BE2C (cell line): ENCODE measurements around the gene COL4A2.

Experiments used
- DNase-seq: peaks from one replicate; pipeline ENCODE4 v3.0.0-alpha.2; 2020
- H3K27me3 ChIP-seq: fragments of 250-450 bp; sonication (Bioruptor Pico); 2 replicates; pipeline ENCODE4 v1.5.1; 2020; ENCODE audit warnings: mild to moderate bottlenecking
- H3K36me3 ChIP-seq: fragments of 250-450 bp; sonication (Bioruptor Pico); 2 replicates; pipeline ENCODE4 v1.5.1; 2020; ENCODE audit warnings: mild to moderate bottlenecking
- H3K4me1 ChIP-seq: fragments of 250-450 bp; sonication (Bioruptor Pico); 2 replicates; pipeline ENCODE4 v1.5.1; 2020
- H3K4me3 ChIP-seq: 2 replicates; pipeline ENCODE4 v1.5.1; 2011; ENCODE audit warnings: low read depth, low read length
- H3K9me3 ChIP-seq: fragments of 250-450 bp; sonication (Bioruptor Pico); 2 replicates; pipeline ENCODE4 v1.5.1; 2020
- CTCF ChIP-seq: IDR thresholded peaks from 2 replicates; pipeline ENCODE4 v1.5.1; 2012; ENCODE audit warnings: mild to moderate bottlenecking, low read depth, low read length

COL4A2 gene

GRCh38 chr13:110339975-110340550 is 33.0 kb downstream of the COL4A2 start:
- Histone ChIP-seq H3K4me3 (no peak overlapping the region), H3K4me1 (no peaks in the 10 kb centered on the region), H3K9me3 (no peaks in the 10 kb centered on the region), H3K27me3 (peaks cover 28% of the 10 kb centered on the region), H3K36me3 (no peaks in the 10 kb centered on the region)
- no peak for TF ChIP-seq CTCF
- no peak for DNase-seq

- H3K27me3 ChIP-seq: peaks cover 28% of the 10 kb centered on the region
- H3K36me3 ChIP-seq: no peaks in the 10 kb centered on the region
- TF ChIP-seq CTCF: no peak
- H3K4me1 ChIP-seq: no peaks in the 10 kb centered on the region
- no peak for DNase-seq
- no peaks in the 10 kb centered on the region for H3K9me3 ChIP-seq
- H3K4me3 ChIP-seq: no peak overlapping the region
These were observed 33.8 kb downstream of the COL4A2 start for GRCh38 chr13:110340812-110341444.

- H3K27me3 ChIP-seq: peaks cover 28% of the 10 kb centered on the region
- TF ChIP-seq CTCF: no peak
- DNase-seq: no peak
- no peaks in the 10 kb centered on the region for H3K9me3 ChIP-seq
- no peak overlapping the region for H3K4me3 ChIP-seq
- no peaks in the 10 kb centered on the region for H3K36me3 ChIP-seq
- H3K4me1 ChIP-seq: no peaks in the 10 kb centered on the region
These were observed 34.6 kb downstream of the COL4A2 start for GRCh38 chr13:110341445-110342244.

- no peak for TF ChIP-seq CTCF
These were observed 35.4 kb downstream of the COL4A2 start for GRCh38 chr13:110342474-110342873.

GRCh38 chr13:110343241-110343865 is 36.3 kb downstream of the COL4A2 start:
- no peak for DNase-seq
- Histone ChIP-seq H3K4me3 (no peak overlapping the region), H3K36me3 (no peaks in the 10 kb centered on the region), H3K4me1 (no peaks in the 10 kb centered on the region), H3K9me3 (no peaks in the 10 kb centered on the region), H3K27me3 (peaks cover 28% of the 10 kb centered on the region)
- TF ChIP-seq CTCF: no peak

More at GRCh38 chr13:110342474-110342873, 35.4 kb downstream of the COL4A2 start:
- H3K36me3 ChIP-seq: no peaks in the 10 kb centered on the region
- H3K9me3 ChIP-seq: no peaks in the 10 kb centered on the region
- H3K27me3 ChIP-seq: peaks cover 28% of the 10 kb centered on the region
- H3K4me1 ChIP-seq: no peaks in the 10 kb centered on the region
- no peak for DNase-seq
- no peak overlapping the region for H3K4me3 ChIP-seq
